GM19023 (cell line): ENCODE results near the gene FRK.
"Not testable (repeated sequence)": the region's sequence is repeated elsewhere in the genome, so short reads cannot be mapped to it uniquely, and the experiment has no call there.

Experiments used
- ATAC-seq: cut with Tn5 transposase; IDR thresholded peaks from one replicate; pipeline ENCODE4 v1.9.1; 2021; ENCODE audit warnings: mild to moderate bottlenecking, moderate library complexity; ENCODE audit not compliant: unreplicated experiment

Gene FRK

GRCh38 chr6:116010386-116010785 lies 50.3 kb downstream of the FRK start:
- ATAC-seq, result no peak

- peak; percentile 54 for ATAC-seq
These were observed 52.0 kb downstream of the FRK start for GRCh38 chr6:116008470-116009243.

GRCh38 chr6:116004841-116005815 lies 55.6 kb downstream of the FRK start:
- ATAC-seq, result no peak

GRCh38 chr6:116003668-116004067 lies 57.0 kb downstream of the FRK start:
- ATAC-seq, result peak; percentile 87

GRCh38 chr6:116002756-116003155 lies 57.9 kb downstream of the FRK start:
- no peak for ATAC-seq

- ATAC-seq, result no peak
These were observed 61.5 kb downstream of the FRK start for GRCh38 chr6:115999235-115999634.

- no peak for ATAC-seq
These were observed 62.6 kb downstream of the FRK start for GRCh38 chr6:115997990-115998585.

- no peak for ATAC-seq
These were observed 74.7 kb downstream of the FRK start for GRCh38 chr6:115986026-115986425.

- ATAC-seq, result no peak
These were observed 75.9 kb downstream of the FRK start for GRCh38 chr6:115984809-115985208.

- ATAC-seq, result no peak
These were observed 76.7 kb downstream of the FRK start for GRCh38 chr6:115983998-115984397.

GRCh38 chr6:115982453-115982852 lies 78.2 kb downstream of the FRK start:
- ATAC-seq, result no peak

GRCh38 chr6:115977220-115977619 lies 83.5 kb downstream of the FRK start:
- ATAC-seq, result no peak

- ATAC-seq, result no peak
These were observed 84.3 kb downstream of the FRK start for GRCh38 chr6:115976321-115976870.

GRCh38 chr6:115972679-115973078 lies 88.0 kb downstream of the FRK start:
- ATAC-seq, result no peak

- ATAC-seq, result no peak
These were observed 88.9 kb downstream of the FRK start for GRCh38 chr6:115971785-115972184.

GRCh38 chr6:115969930-115970273 lies 90.8 kb downstream of the FRK start:
- no peak for ATAC-seq

- no peak for ATAC-seq
These were observed 91.3 kb downstream of the FRK start for GRCh38 chr6:115969207-115969929.

- ATAC-seq, result not testable (repeated sequence)
These were observed 100.4 kb downstream of the FRK start for GRCh38 chr6:115960286-115960685.

GRCh38 chr6:115958958-115959357 lies 101.7 kb downstream of the FRK start:
- no peak for ATAC-seq

- ATAC-seq, result no peak
These were observed 106.0 kb downstream of the FRK start for GRCh38 chr6:115954740-115955139.

GRCh38 chr6:115948751-115949150 lies 111.9 kb downstream of the FRK start:
- ATAC-seq, result no peak
